AG09319 (cell line): ENCODE measurements around the gene DDAH1.

Experiments used
- DNase-seq: peaks from one replicate; pipeline ENCODE4 v3.0.0-alpha.2; 2010; ENCODE audit warnings: low read depth; ENCODE audit errors: extremely low read depth
- TF ChIP-seq, protein P1 (sequence below): IDR thresholded peaks from 2 replicates; pipeline ENCODE4 v1.5.1; 2011; ENCODE audit warnings: low read depth, mild to moderate bottlenecking, inconsistent platforms, low read length, moderate library complexity

Gene DDAH1

GRCh38 chr1:85407746-85408377 is 57.1 kb downstream of the DDAH1 start:
- DNase-seq, result no peak
- TF ChIP-seq, protein P1, sequence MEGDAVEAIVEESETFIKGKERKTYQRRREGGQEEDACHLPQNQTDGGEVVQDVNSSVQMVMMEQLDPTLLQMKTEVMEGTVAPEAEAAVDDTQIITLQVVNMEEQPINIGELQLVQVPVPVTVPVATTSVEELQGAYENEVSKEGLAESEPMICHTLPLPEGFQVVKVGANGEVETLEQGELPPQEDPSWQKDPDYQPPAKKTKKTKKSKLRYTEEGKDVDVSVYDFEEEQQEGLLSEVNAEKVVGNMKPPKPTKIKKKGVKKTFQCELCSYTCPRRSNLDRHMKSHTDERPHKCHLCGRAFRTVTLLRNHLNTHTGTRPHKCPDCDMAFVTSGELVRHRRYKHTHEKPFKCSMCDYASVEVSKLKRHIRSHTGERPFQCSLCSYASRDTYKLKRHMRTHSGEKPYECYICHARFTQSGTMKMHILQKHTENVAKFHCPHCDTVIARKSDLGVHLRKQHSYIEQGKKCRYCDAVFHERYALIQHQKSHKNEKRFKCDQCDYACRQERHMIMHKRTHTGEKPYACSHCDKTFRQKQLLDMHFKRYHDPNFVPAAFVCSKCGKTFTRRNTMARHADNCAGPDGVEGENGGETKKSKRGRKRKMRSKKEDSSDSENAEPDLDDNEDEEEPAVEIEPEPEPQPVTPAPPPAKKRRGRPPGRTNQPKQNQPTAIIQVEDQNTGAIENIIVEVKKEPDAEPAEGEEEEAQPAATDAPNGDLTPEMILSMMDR, result no peak

DNA sequence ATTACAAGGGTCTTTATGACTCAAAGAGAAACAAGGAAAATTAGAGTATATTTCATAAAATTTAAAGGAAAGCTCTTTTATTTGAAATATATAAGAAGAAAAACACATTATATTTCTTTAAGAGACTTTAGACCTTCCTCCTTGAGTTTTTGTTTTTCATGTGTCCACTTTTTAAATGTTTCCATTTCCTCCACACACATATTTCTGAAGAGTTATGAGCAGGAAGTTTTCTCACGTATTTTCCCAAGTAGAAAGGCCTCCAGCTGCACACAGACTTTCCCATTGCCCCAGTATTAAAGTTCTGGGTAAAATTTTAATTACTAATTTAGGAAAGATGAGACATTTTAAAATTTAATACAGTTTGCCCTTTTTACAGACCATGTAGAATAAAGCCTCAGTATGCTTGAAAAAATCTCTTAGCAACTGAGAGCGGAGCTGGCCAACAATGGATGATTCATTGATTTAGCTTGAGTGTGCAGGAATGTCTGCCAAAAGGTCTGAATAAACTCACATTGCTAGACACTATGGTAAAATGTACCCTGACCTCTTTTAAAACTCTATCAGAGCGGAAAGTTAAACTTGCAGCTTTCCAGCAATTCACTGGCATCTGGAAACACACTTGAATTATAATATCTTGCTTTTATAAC is 57.9 kb downstream of the DDAH1 start:
- peak; percentile 71 for DNase-seq

GRCh38 chr1:85406081-85406480 is 58.9 kb downstream of the DDAH1 start:
- DNase-seq, result no peak
- TF ChIP-seq, protein P1, result no peak

More for the DNA sequence above, 57.9 kb downstream of the DDAH1 start:
- TF ChIP-seq, protein P1, result no peak

- no peak for DNase-seq
- TF ChIP-seq, protein P1, result no peak
Measured at GRCh38 chr1:85404408-85404807, 60.6 kb downstream of the DDAH1 start.

- TF ChIP-seq, protein P1, result peak; percentile 45
- DNase-seq, result no peak
Measured at GRCh38 chr1:85398391-85399064, 66.4 kb downstream of the DDAH1 start.

GRCh38 chr1:85397490-85398032 is 67.4 kb downstream of the DDAH1 start:
- DNase-seq, result no peak
- TF ChIP-seq, protein P1, result no peak

DNA sequence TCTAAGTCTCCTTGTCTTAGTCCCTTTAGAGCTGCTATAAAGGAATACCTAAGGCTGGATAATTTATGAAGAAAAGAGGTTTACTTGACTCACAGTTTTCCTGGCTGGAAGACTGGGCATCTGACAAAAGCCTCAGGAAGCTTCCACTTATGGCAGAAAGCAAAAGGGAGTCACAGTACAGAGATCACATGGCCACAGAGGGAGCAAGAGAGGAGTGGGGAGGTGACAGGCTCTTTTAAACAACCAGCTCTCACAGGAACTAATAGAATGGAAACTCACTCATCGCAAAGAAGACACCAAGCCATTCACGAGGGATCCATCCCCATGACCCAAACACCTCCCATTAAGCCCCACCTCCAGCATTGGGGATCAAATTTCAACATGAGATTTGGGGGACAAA is 68.8 kb downstream of the DDAH1 start:
- no peak for DNase-seq

More for the DNA sequence above, 68.8 kb downstream of the DDAH1 start:
- TF ChIP-seq, protein P1, result no peak
